Activated T-helper 1 cell treated with anti-CD3 and anti-CD28 coated beads, Interleukin-2, amount 50 U/mL, for 16 hours (primary cell): Measurements from ENCODE around the gene TAF5.
A peak's percentile ranks its signal among the peaks of the same experiment; 100 is the strongest.
"Not testable (repeated sequence)": the region's sequence is repeated elsewhere in the genome, so short reads cannot be mapped to it uniquely, and the experiment has no call there.

Source experiments
- DNase-seq, 2 donors: peaks; one replicate each; pipeline ENCODE4 v3.0.0-alpha.2; 2020; ENCODE audit warnings: low read depth in 1 of 2, low spot score in 1 of 2

TAF5 gene

GRCh38 chr10:103367782-103368518 lies at the start of gene TAF5:
Gene TAF5, plus strand, starts transcription at chr10:103367976. Its CDS starts 14 bp downstream, at chr10:103367990.
- DNase-seq, result peak; percentile 73 to 82

GRCh38 chr10:103327906-103328305 lies 39.9 kb upstream of the TAF5 start:
- no peak for DNase-seq

DNA sequence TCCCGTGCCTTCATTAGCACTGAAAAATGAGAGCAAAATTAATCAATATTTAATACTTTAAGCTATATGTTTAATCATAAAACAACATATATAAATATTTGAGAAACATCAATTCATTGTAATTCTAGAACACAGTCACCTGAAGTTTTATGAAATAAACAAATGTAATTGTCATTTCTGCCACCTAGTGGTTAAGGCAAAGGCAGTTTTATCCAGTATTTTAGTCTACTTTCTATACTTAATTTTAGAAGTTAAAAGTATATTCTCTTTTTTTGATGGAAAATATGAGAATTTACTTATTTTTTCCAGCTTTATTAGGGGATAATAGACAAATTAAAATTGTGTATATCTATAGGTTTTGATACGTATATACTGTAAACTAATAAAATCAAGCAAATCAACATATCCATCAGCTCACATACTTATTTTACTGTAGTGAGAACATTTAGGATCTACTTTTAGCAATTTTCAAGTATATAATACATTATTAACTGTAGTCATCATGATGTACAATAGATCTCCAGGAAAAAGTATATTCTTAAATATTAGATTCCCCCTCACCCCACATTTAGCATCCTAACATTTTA lies 33.7 kb upstream of the TAF5 start:
- no peak for DNase-seq

DNA sequence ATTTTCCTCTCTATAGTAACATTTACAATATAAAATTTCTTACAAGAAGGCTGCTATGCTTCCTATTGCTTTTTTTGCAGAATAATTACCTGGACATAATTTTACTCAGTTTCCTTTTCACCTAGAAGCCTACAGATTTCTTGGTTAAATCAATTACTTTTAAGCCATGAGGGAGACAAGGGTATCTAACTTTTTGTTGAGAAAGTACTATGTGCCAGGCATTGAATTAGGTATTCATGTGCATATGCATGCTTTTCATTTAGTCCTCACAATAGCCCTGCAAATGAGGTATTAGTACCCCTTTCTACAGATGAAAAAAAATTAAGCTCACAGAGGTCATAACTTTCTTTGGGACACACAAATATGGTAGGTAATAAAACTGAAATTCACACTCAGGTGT lies 33.2 kb upstream of the TAF5 start:
- DNase-seq, result no peak

GRCh38 chr10:103336370-103336769 lies 31.4 kb upstream of the TAF5 start:
- DNase-seq, result no peak

DNA sequence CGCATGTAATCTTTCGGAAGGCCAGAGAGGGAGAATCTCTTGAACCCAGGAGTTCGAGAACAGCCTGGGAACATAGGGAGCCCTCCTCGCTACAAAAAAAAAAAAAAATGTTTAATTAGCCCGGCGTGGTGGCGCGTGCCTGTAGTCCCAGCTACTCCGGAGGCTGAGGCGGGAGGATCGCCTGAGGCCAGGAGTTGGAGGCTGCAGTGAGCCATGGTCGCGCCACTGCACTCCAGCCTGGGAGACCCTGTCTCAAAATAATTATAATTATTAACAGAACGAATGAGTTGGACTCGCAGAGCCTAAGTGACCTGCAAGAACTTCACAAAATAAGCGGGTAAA lies 17.6 kb upstream of the TAF5 start:
- DNase-seq, result no peak

DNA sequence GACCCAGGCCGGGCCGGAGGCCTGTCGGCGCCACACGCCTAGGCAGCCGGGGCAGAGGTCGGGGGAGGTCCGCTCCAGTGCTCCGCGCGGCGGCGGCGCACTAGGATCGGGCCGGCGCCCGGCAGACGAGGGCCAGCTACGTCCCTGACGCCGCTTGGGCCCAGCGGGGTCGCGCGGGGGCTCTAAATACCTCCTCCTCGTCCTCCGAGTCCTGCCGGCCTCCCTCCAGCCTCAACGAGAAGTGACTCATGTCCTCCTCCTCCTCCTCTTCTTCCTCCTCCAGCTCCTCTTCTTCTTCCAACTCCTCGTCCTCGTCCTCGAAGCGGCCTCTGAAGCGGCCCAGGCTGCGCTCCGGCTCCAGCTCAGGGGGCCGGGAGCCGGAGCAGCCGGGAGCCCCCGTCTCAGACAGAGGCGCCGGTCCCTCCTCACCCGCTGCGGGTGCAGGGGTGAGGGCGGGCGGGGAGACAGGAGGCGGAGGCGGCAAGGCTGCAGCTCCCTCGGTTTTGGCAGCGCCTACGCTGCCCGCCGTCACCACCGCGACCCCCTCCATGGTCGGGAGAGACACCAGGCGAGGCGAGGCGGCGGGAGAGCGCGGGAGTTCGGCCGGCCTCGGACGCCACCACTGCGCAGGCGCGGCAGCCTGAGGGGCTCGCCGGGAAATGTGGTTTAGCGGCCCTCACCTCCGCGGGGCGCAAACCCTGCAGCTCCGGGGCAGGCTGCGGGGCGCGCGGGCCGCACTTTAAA lies 17.1 kb upstream of the TAF5 start, which contains the start of gene PCGF6:
Gene PCGF6, minus strand, starts transcription at position 624 of the 744 bp plus-strand sequence. Its CDS starts 74 bp downstream, at position 550.
- peak; percentile 34 to 52 for DNase-seq

DNA sequence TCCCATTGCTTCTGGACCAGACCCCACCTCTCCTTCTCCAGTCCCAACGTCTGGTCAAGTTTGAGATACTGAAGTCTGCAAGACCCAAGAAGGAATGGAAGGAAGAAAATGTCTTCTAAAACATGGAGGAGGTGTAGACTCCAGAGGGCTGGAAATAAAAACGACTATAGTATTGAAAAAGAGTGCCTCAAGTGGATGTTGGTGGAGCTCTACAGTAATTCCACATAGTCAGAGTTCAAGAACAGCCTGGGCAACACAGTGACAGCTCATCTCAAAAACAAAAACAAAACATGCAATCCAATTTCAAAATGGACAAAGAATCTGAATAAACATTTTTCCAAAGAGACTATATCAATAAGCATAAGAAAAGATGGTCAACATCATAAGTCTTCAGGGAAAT lies 14.5 kb upstream of the TAF5 start:
- no peak for DNase-seq

DNA sequence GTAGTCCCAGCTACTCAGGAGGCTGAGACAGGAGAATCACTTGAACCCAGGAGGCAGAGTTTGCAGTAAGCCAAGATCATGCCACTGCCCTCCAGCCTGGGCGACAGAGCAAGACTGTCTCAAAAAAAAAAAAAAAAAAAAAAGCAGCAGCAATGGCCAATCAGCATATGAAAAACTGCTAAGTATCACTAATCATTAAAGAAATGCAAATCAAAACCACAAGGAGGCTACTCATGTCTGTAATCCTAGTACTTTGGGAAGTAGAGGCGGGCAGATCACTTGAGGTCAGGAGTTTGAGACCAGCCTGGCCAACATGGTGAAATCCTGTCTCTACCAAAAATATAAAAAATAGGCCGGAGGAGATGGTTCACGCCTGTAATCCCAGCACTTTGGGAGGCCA lies 13.2 kb upstream of the TAF5 start:
- not testable (repeated sequence) for DNase-seq

- no peak for DNase-seq
These were observed 11.7 kb upstream of the TAF5 start for GRCh38 chr10:103355906-103356599.

GRCh38 chr10:103359493-103359892 lies 8.3 kb upstream of the TAF5 start:
- DNase-seq, result not testable (repeated sequence)

GRCh38 chr10:103360791-103361190 lies 7.0 kb upstream of the TAF5 start:
- not testable (repeated sequence) for DNase-seq

GRCh38 chr10:103367379-103367781 lies 396 bp upstream of the TAF5 start:
- DNase-seq, result no peak

- no peak for DNase-seq
These were observed 5.8 kb downstream of the TAF5 start for GRCh38 chr10:103373544-103373943.

DNA sequence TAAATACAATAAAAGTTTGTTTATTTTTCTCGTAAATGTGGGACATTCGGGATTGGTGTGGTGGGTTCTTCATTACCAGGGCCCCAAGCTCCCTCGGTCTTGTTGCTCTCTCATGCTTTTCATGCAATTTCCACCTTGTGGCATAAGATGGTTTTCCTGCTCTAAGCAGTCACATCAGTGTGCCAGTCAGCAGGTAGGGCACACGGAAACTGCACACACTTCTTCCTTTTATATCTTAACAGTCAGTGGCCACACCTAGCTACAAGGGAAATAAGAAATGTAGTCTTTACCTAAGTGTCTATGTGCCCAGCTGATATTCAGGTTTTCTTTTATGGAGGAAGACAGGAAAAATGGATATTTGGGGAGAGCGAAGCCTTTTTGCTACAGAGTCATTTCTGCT lies 6.5 kb downstream of the TAF5 start:
- DNase-seq, result no peak

DNA sequence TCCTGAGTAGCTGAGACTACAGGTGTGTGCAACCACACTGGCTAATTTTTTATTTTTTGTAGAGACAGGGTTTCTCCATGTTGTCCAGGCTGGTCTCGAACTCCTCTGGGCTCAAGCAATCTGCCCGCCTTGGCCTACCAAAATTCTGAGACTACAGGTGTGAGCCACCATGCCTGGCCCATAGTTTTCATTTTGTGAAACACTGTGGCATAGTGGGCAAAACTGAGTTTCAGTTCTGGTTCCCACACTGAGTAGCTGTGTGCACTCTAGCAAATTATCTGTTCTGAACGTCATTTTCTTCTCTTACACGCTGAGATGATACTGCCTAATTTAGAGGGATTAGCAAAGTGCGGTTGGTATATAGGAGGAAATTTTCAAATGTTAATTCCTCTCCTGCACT lies 15.0 kb downstream of the TAF5 start:
- no peak for DNase-seq

- DNase-seq, result no peak
These were observed 26.4 kb downstream of the TAF5 start for GRCh38 chr10:103394180-103394579.

GRCh38 chr10:103395754-103396066 lies 27.9 kb downstream of the TAF5 start:
- DNase-seq, result no peak

GRCh38 chr10:103396067-103396788 lies 28.5 kb downstream of the TAF5 start, which contains the start of the genes ATP5MK and PDCD11:
Gene ATP5MK, minus strand, starts transcription at chr10:103396475. Its CDS starts 4,018 bp downstream, at chr10:103392457.
Gene PDCD11, plus strand, starts transcription at chr10:103396626. Its CDS starts 1,801 bp downstream, at chr10:103398427.
- DNase-seq, result peak; percentile 89 to 92

GRCh38 chr10:103396789-103397087 lies 29.0 kb downstream of the TAF5 start:
- no peak for DNase-seq

DNA sequence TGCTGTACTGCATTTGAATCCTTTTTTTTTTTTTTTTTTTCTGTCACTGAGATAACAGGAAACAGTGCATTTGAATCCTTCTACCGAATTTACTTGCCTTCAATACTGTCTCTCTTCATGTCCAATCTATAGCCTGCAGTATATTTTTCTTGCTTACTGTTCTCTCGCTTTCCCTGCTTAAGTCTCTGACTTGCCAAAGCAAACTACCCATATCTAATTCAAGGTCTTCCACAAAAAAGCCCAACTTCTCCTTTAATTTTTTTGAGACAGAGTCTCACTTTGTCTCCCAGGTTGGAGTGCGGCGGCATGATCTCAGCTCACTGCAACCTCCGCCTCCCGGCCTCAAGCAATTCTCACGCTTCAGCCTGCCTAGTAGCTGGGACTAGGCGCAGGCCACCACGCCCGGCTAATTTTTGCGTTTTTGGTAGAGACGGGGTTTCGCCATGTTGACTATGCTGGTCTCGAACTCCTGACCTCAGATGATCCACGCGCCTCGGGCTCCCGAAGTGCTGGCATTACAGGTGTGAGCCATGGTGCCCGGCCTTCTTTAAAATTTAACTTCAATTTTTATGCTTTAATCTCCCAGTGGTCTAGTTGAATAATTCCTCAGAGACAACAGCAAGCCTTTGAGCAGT lies 29.5 kb downstream of the TAF5 start:
- no peak for DNase-seq
